Nephron progenitor cell (in vitro differentiated cells): Measurements from ENCODE around the gene NAALADL2.

Source experiments
- DNase-seq: peaks from one replicate; pipeline ENCODE4 v3.0.0; 2021
- H3K27ac Mint-ChIP-seq: 2 replicates; pipeline ENCODE4 v1.8.0; 2021; ENCODE audit warnings: mild to moderate bottlenecking, moderate library complexity, mixed read lengths
- H3K27me3 Mint-ChIP-seq: 2 replicates; pipeline ENCODE4 v1.8.0; 2021; ENCODE audit warnings: mild to moderate bottlenecking, low read depth, mixed read lengths; ENCODE audit not compliant: poor library complexity
- H3K36me3 Mint-ChIP-seq: 2 replicates; pipeline ENCODE4 v1.8.0; 2021; ENCODE audit warnings: low read depth, mixed read lengths
- H3K4me1 Mint-ChIP-seq: 2 replicates; pipeline ENCODE4 v1.8.0; 2021; ENCODE audit warnings: mixed read lengths
- H3K4me3 Mint-ChIP-seq: 2 replicates; pipeline ENCODE4 v1.8.0; 2021; ENCODE audit warnings: mild to moderate bottlenecking, moderate library complexity, mixed read lengths
- H3K9me3 Mint-ChIP-seq: 2 replicates; pipeline ENCODE4 v1.8.0; 2021; ENCODE audit warnings: mild to moderate bottlenecking, moderate library complexity, mixed read lengths
- CTCF ChIP-seq: fragments of 200-600 bp; sonication (generic); IDR thresholded peaks from 2 replicates; pipeline ENCODE4 v1.5.0; 2021; ENCODE audit warnings: antibody characterized with exemption

The NAALADL2 gene

GRCh38 chr3:175198991-175199783, 340.1 kb downstream of the NAALADL2 start:
- no peak for DNase-seq
- H3K4me3 Mint-ChIP-seq = no peak overlapping the region
- H3K36me3 Mint-ChIP-seq = no peaks in the 10 kb centered on the region
- H3K27ac Mint-ChIP-seq = no peak overlapping the region
- no peak for TF ChIP-seq CTCF
- no peaks in the 10 kb centered on the region for H3K27me3 Mint-ChIP-seq
- H3K4me1 Mint-ChIP-seq = no peaks in the 10 kb centered on the region
- H3K9me3 Mint-ChIP-seq = no peaks in the 10 kb centered on the region

- no peak for TF ChIP-seq CTCF
- Mint-ChIP-seq H3K36me3 (no peaks in the 10 kb centered on the region), H3K9me3 (peaks cover 3% of the 10 kb centered on the region), H3K4me3 (no peak overlapping the region), H3K27ac (no peak overlapping the region), H3K4me1 (no peaks in the 10 kb centered on the region), H3K27me3 (no peaks in the 10 kb centered on the region)
- DNase-seq = no peak
These were observed 340.8 kb downstream of the NAALADL2 start for GRCh38 chr3:175199961-175200360.

- no peak overlapping the region for H3K27ac Mint-ChIP-seq
- H3K36me3 Mint-ChIP-seq = no peaks in the 10 kb centered on the region
These were observed 341.4 kb downstream of the NAALADL2 start for GRCh38 chr3:175200391-175201095.

GRCh38 chr3:175207361-175207760, 348.2 kb downstream of the NAALADL2 start:
- H3K27me3 Mint-ChIP-seq = no peaks in the 10 kb centered on the region
- H3K4me3 Mint-ChIP-seq = no peak overlapping the region
- DNase-seq = no peak
- H3K9me3 Mint-ChIP-seq = peaks cover 11% of the 10 kb centered on the region
- TF ChIP-seq CTCF = no peak
- H3K4me1 Mint-ChIP-seq = no peaks in the 10 kb centered on the region
- H3K27ac Mint-ChIP-seq = no peak overlapping the region
- no peaks in the 10 kb centered on the region for H3K36me3 Mint-ChIP-seq

More at GRCh38 chr3:175200391-175201095, 341.4 kb downstream of the NAALADL2 start:
- DNase-seq = no peak
- no peak for TF ChIP-seq CTCF
- H3K27me3 Mint-ChIP-seq = no peaks in the 10 kb centered on the region
- H3K4me3 Mint-ChIP-seq = no peak overlapping the region
- peaks cover 8% of the 10 kb centered on the region for H3K9me3 Mint-ChIP-seq
- H3K4me1 Mint-ChIP-seq = no peaks in the 10 kb centered on the region

- DNase-seq = no peak
- no peak overlapping the region for H3K27ac Mint-ChIP-seq
- no peaks in the 10 kb centered on the region for H3K4me1 Mint-ChIP-seq
- TF ChIP-seq CTCF = no peak
- H3K4me3 Mint-ChIP-seq = no peak overlapping the region
- no peaks in the 10 kb centered on the region for H3K27me3 Mint-ChIP-seq
- no peaks in the 10 kb centered on the region for H3K36me3 Mint-ChIP-seq
- H3K9me3 Mint-ChIP-seq = peaks cover 11% of the 10 kb centered on the region
These were observed 349.2 kb downstream of the NAALADL2 start for GRCh38 chr3:175208326-175208725.
